SU-DHL-6 (cell line): ENCODE measurements around the gene PTCD1.
A peak's percentile ranks its signal among the peaks of the same experiment; 100 is the strongest.

Experiments used
- H2AFZ ChIP-seq: fragments of 200-600 bp; sonication (generic); 2 replicates; pipeline ENCODE4 v1.6.1; 2014; ENCODE audit warnings: low read depth, mild to moderate bottlenecking, moderate library complexity, mixed read lengths, antibody characterized with exemption, low read length; ENCODE audit not compliant: severe bottlenecking
- H3F3A ChIP-seq: fragments of 200-600 bp; shearing (Covaris generic); 2 replicates; pipeline ENCODE4 v1.6.0; 2016; ENCODE audit warnings: antibody characterized with exemption, mild to moderate bottlenecking; ENCODE audit not compliant: insufficient read depth
- H3K27ac ChIP-seq: fragments of 200-600 bp; sonication (generic); 2 replicates; pipeline ENCODE4 v1.5.1; 2016; ENCODE audit warnings: low read depth, mild to moderate bottlenecking, low read length, moderate library complexity, mixed read lengths
- H3K27me3 ChIP-seq: fragments of 200-600 bp; sonication (generic), shearing (Covaris generic); 2 replicates; pipeline ENCODE4 v1.6.0; 2014; ENCODE audit warnings: mild to moderate bottlenecking, low read length
- H3K36me3 ChIP-seq: fragments of 200-600 bp; sonication (generic); 2 replicates; pipeline ENCODE4 v1.6.1; 2014; ENCODE audit warnings: mild to moderate bottlenecking, low read length, mixed read lengths
- H3K4me2 ChIP-seq: fragments of 300-600, 200-600 bp; shearing (Covaris generic), sonication (generic); 2 replicates; pipeline ENCODE4 v1.6.0; 2014; ENCODE audit warnings: low read length, low read depth, mild to moderate bottlenecking; ENCODE audit not compliant: poor library complexity, severe bottlenecking
- H3K4me3 ChIP-seq: fragments of 200-600 bp; sonication (generic); 2 replicates; pipeline ENCODE4 v1.5.1; 2014; ENCODE audit warnings: antibody characterized with exemption, low read length, mild to moderate bottlenecking, mixed read lengths; ENCODE audit not compliant: insufficient read depth, poor library complexity, severe bottlenecking
- H3K79me2 ChIP-seq: fragments of 200-600 bp; sonication (generic); 2 replicates; pipeline ENCODE4 v1.6.1; 2014; ENCODE audit warnings: mild to moderate bottlenecking, low read length, moderate library complexity; ENCODE audit not compliant: insufficient read depth
- H3K9ac ChIP-seq: fragments of 200-600 bp; sonication (generic); 2 replicates; pipeline ENCODE4 v1.7.0; 2014; ENCODE audit warnings: mild to moderate bottlenecking, low read length
- H3K9me2 ChIP-seq: fragments of 200-600 bp; sonication (generic); replicated peaks from 2 replicates; pipeline ENCODE4 v1.6.1; 2014; ENCODE audit warnings: low read length; ENCODE audit not compliant: insufficient read depth
- H3K9me3 ChIP-seq: fragments of 200-600 bp; sonication (generic); 2 replicates; pipeline ENCODE4 v1.6.1; 2014; ENCODE audit warnings: low read length, mixed read lengths; ENCODE audit not compliant: insufficient read depth
- H4K20me1 ChIP-seq: fragments of 200-600 bp; sonication (generic); 2 replicates; pipeline ENCODE4 v1.6.1; 2014; ENCODE audit warnings: low read depth, mild to moderate bottlenecking, antibody characterized with exemption, low read length, moderate library complexity, mixed read lengths
- CTCF ChIP-seq: fragments of 200-600 bp; sonication (generic); IDR thresholded peaks from one replicate; pipeline ENCODE4 v1.5.1; 2017; ENCODE audit warnings: antibody characterized with exemption, mild to moderate bottlenecking, low read length, moderate library complexity; ENCODE audit not compliant: insufficient read depth, poor library complexity, severe bottlenecking
- EZH2phosphoT487 ChIP-seq: fragments of 200-600 bp; sonication (generic), shearing (Covaris generic); conservative IDR thresholded peaks from 2 replicates; pipeline ENCODE4 v1.6.1; 2018; ENCODE audit warnings: mild to moderate bottlenecking, antibody characterized with exemption, low read length, moderate library complexity, mixed read lengths

The PTCD1 gene

GRCh38 chr7:99446096-99446495, 7.5 kb upstream of the PTCD1 start:
- H2AFZ ChIP-seq, result no peak overlapping the region
- 0 out of 2 replicates have a peak, but pooled peaks cover under 1% of the 10 kb centered on the region for H3K79me2 ChIP-seq
- H3K36me3 ChIP-seq, result peaks cover 16% of the 10 kb centered on the region; the same call in 1 of the 2 replicates
- no peak overlapping the region for H3K27ac ChIP-seq
- no peak overlapping the region for H3K9ac ChIP-seq
- no peaks in the 10 kb centered on the region for H4K20me1 ChIP-seq
- no peaks in the 10 kb centered on the region for H3K9me2 ChIP-seq
- no peak overlapping the region for H3K4me2 ChIP-seq
- H3K9me3 ChIP-seq, result no peaks in the 10 kb centered on the region
- no peak overlapping the region for H3K4me3 ChIP-seq
- no peaks in the 10 kb centered on the region for H3F3A ChIP-seq
- TF ChIP-seq EZH2phosphoT487 (no peak), CTCF (no peak)
- H3K27me3 ChIP-seq, result no peaks in the 10 kb centered on the region

- Histone ChIP-seq H2AFZ (no peak overlapping the region), H3F3A (no peaks in the 10 kb centered on the region), H3K4me2 (peak overlapping the region; percentile 81), H3K36me3 (peaks cover 14% of the 10 kb centered on the region; the same call in 1 of the 2 replicates), H3K27ac (no peak overlapping the region), H3K27me3 (no peaks in the 10 kb centered on the region), H3K9me3 (no peaks in the 10 kb centered on the region), H3K79me2 (peaks cover 44% of the 10 kb centered on the region), H3K9me2 (no peaks in the 10 kb centered on the region), H3K4me3 (peak overlapping the region; percentile 99), H4K20me1 (peaks cover 3% of the 10 kb centered on the region; the same call in 1 of the 2 replicates), H3K9ac (peak overlapping the region; percentile 89)
- no peak for TF ChIP-seq EZH2phosphoT487
- no peak for TF ChIP-seq CTCF
Observed at GRCh38 chr7:99440195-99440594, 1.6 kb upstream of the PTCD1 start.

GRCh38 chr7:99437946-99438572, 539 bp downstream of the PTCD1 start:
- Histone ChIP-seq H3K36me3 (0 out of 2 replicates have a peak, but pooled peaks cover 1% of the 10 kb centered on the region), H3K9ac (peak overlapping the region; percentile 89), H3K9me2 (no peaks in the 10 kb centered on the region), H3K27ac (peak overlapping the region; percentile 39), H3F3A (no peaks in the 10 kb centered on the region), H3K4me2 (peak overlapping the region; percentile 81), H3K9me3 (no peaks in the 10 kb centered on the region), H3K4me3 (peak overlapping the region; percentile 99), H4K20me1 (peaks cover 3% of the 10 kb centered on the region; the same call in 1 of the 2 replicates), H3K79me2 (peaks cover 44% of the 10 kb centered on the region), H3K27me3 (no peaks in the 10 kb centered on the region), H2AFZ (peak overlapping the region; percentile 99)
- TF ChIP-seq EZH2phosphoT487, result no peak
- TF ChIP-seq CTCF, result no peak
